Measurements from ENCODE around the gene CYTH1.

CYTH1 gene

GRCh38 chr17:78781893-78782304 lies at the start of gene CYTH1:
Gene CYTH1 (minus strand): TSS chr17:78782273. CDS start chr17:78782223, 50 bp downstream.
- Histone ChIP-seq H3K27ac (ENCODE audit: poor library complexity, severe bottlenecking) (peak within 1 kb of the TSS; percentile 55), H3K9me3 (ENCODE audit: severe bottlenecking) (no peaks in the 10 kb centered on the region), H3K4me1 (ENCODE audit: insufficient read depth, poor library complexity, severe bottlenecking) (peaks cover 10% of the 10 kb centered on the region), H3K36me3 (ENCODE audit: low read depth) (no peaks in the 10 kb centered on the region), H3K4me3 (ENCODE audit: severe bottlenecking) (peak within 1 kb of the TSS; percentile 95), H3K27me3 (ENCODE audit: insufficient read depth, poor library complexity, severe bottlenecking) (no peaks in the 10 kb centered on the region)
- no peak for TF ChIP-seq CTCF (IDR thresholded peaks at IDR 0.05; ENCODE audit: poor library complexity, severe bottlenecking)
- DNase-seq (ENCODE audit: low spot score) (no peak), ATAC-seq (ENCODE audit: low read depth) (no peak; the same call in 1 of the 3 replicates)

- no peaks in the 10 kb centered on the region for H3K4me1 ChIP-seq (ENCODE audit: insufficient read depth, poor library complexity, severe bottlenecking)
- TF ChIP-seq CTCF (IDR thresholded peaks at IDR 0.05; ENCODE audit: poor library complexity, severe bottlenecking): no peak
- DNase-seq (ENCODE audit: low spot score) (no peak), ATAC-seq (ENCODE audit: low read depth) (no peak)
- no peak overlapping the region for H3K27ac ChIP-seq (ENCODE audit: poor library complexity, severe bottlenecking)
- no peaks in the 10 kb centered on the region for H3K9me3 ChIP-seq (ENCODE audit: severe bottlenecking)
- H3K4me3 ChIP-seq (ENCODE audit: severe bottlenecking): no peak overlapping the region
- H3K27me3 ChIP-seq (ENCODE audit: insufficient read depth, poor library complexity, severe bottlenecking): no peaks in the 10 kb centered on the region
- H3K36me3 ChIP-seq (ENCODE audit: low read depth): peaks cover 94% of the 10 kb centered on the region
Observed at GRCh38 chr17:78829477-78829876, 47.4 kb upstream of the CYTH1 start.

GRCh38 chr17:78828470-78829185 lies 46.6 kb upstream of the CYTH1 start:
- Histone ChIP-seq H3K27me3 (ENCODE audit: insufficient read depth, poor library complexity, severe bottlenecking) (no peaks in the 10 kb centered on the region), H3K4me1 (ENCODE audit: insufficient read depth, poor library complexity, severe bottlenecking) (no peaks in the 10 kb centered on the region), H3K27ac (ENCODE audit: poor library complexity, severe bottlenecking) (no peak overlapping the region), H3K36me3 (ENCODE audit: low read depth) (peaks cover 94% of the 10 kb centered on the region), H3K4me3 (ENCODE audit: severe bottlenecking) (no peak overlapping the region), H3K9me3 (ENCODE audit: severe bottlenecking) (no peaks in the 10 kb centered on the region)
- DNase-seq (ENCODE audit: low spot score) (no peak), ATAC-seq (ENCODE audit: low read depth) (peak; percentile 65; the same call in 2 of the 3 replicates)
- peak; percentile 31 for TF ChIP-seq CTCF (IDR thresholded peaks at IDR 0.05; ENCODE audit: poor library complexity, severe bottlenecking)

- Histone ChIP-seq H3K9me3 (ENCODE audit: severe bottlenecking) (no peaks in the 10 kb centered on the region), H3K27ac (ENCODE audit: poor library complexity, severe bottlenecking) (no peak overlapping the region)
Observed at GRCh38 chr17:78826836-78827509, 44.9 kb upstream of the CYTH1 start.

More at GRCh38 chr17:78826836-78827509, 44.9 kb upstream of the CYTH1 start:
- Histone ChIP-seq H3K4me1 (ENCODE audit: insufficient read depth, poor library complexity, severe bottlenecking) (no peaks in the 10 kb centered on the region), H3K4me3 (ENCODE audit: severe bottlenecking) (no peak overlapping the region), H3K27me3 (ENCODE audit: insufficient read depth, poor library complexity, severe bottlenecking) (no peaks in the 10 kb centered on the region), H3K36me3 (ENCODE audit: low read depth) (peaks cover 92% of the 10 kb centered on the region)
- DNase-seq (ENCODE audit: low spot score): no peak
- TF ChIP-seq CTCF (IDR thresholded peaks at IDR 0.05; ENCODE audit: poor library complexity, severe bottlenecking): no peak
- no peak for ATAC-seq (ENCODE audit: low read depth)

Data from RWPE2 (cell line).